ENCODE results near the gene DEPP1. TPM values are rescaled to one million over a fixed set of nuclear protein-coding genes. Genes with fewer than 3 reads are reported as not detected.

DEPP1 gene
- total and polyA plus RNA-seq, 7 experiments from 2014 or later: 0.24 to 4.0 (median 0.54) TPM; not detected in 1

DNA sequence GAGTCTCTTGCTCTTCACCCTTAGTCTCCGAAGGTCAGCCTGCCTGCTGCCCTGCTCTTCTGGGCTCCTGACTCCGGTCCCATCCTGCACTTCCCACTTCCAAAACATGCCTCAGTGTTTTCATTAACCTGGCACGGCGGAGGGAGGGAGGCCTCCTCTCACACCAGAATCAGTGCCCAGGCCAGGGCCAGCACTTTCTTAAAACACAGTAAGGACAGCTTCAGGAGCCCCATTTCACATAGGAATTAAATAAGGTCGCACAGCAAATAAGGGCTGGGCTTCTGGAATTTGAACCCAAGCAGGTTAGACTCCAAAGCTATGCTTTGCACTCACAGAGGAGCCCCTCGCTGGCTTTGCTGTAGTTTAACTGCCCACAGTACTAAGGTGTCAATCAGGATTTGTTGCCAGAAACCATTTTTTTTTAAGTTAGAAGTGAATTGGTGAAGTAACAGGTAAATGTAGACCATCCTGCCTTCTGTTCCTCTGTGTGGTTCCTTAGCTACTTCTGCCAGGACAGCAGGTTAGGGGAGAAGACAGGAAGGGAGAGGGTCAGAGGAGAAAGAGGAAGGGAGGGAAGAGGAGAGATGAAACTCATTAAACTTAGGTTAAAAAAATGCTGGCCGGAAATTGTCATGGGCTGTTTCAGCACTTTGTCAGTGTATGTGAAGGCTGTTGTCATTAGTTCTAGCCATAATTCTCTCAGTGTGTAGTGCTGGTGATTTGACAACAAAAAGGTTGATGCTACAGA, 18.0 kb downstream of the DEPP1 start:
- peak overlapping the region in 2 of 9 donors; percentile 10 to 82 for H3K27ac Mint-ChIP-seq
- H3K27me3 Mint-ChIP-seq: no peaks in the 10 kb centered on the region
- H3K36me3 Mint-ChIP-seq: peaks cover 4 to 14% (median 8%) of the 10 kb centered on the region in 5 donors
- Histone ChIP-seq H3K36me3 (ENCODE audit: control insufficient read depth in 2 of 3, insufficient read depth in 3 of 3, low read length in 3 of 3) (peaks cover 0 to 3% (median 0%) of the 10 kb centered on the region in 3 experiments), H3K4me1 (ENCODE audit: control insufficient read depth in 2 of 2, insufficient read depth in 2 of 2, low read length in 2 of 2) (peaks cover 7 to 13% of the 10 kb centered on the region in 2 donors), H3K4me3 (ENCODE audit: low read length) (peak overlapping the region; percentile 79), H3K27me3 (ENCODE audit: control insufficient read depth in 2 of 2, insufficient read depth in 2 of 2, low read length in 2 of 2) (no peaks in the 10 kb centered on the region), H3K27ac (ENCODE audit: low read depth, low read length) (no peak overlapping the region), H3K9me3 (ENCODE audit: control insufficient read depth in 2 of 3, low read length in 3 of 3) (no peaks in the 10 kb centered on the region)
- H3K4me3 Mint-ChIP-seq: peak overlapping the region; percentile 66 to 93 (median 85)
- ATAC-seq: no peak
- no peak for DNase-seq
- peaks cover 9 to 47% (median 31%) of the 10 kb centered on the region in 7 donors for H3K4me1 Mint-ChIP-seq
- ChIA-PET POLR2A (interaction anchor here (0.6 kb wide), 1 partner anchor 8 kb away, joined by 3 read pairs; no protein-coding TSS in a partner anchor), CTCF (no interaction called here)
- H3K9me3 Mint-ChIP-seq: peaks cover 0 to 2% (median 0%) of the 10 kb centered on the region in 11 donors
- intact Hi-C loops (cut with micrococcal nuclease): no loop called here

DNA sequence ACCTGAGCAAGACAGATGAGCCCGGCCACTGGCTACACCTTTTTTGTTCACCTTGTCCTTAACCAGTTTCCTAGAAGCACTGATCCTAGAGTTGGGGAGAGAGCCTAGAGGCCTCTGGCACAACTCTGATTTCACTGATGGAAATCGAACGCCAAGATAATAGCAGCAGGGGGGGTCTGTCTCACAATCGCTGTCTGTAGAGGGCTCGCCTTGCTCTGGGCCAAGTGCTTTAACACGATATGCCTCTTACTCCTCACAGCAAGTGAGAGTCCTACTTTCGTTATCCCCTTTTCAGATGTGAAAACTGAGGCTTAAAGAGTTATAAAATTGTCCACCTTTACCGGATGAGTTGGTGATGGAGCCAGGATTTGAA, 18.5 kb downstream of the DEPP1 start:
- Histone ChIP-seq H3K27ac (ENCODE audit: low read depth, low read length) (peak overlapping the region; percentile 30), H3K4me1 (ENCODE audit: control insufficient read depth in 2 of 2, insufficient read depth in 2 of 2, low read length in 2 of 2) (peaks cover 7 to 13% of the 10 kb centered on the region in 2 donors)
- CTCF ChIA-PET: no interaction called here

GRCh38 chr10:44959247-44960087, 19.1 kb downstream of the DEPP1 start, which contains the start of gene RASSF4:
Gene RASSF4 (plus strand): TSS chr10:44959802. CDS start chr10:44970203, 10,401 bp downstream.
- peaks cover 7 to 13% of the 10 kb centered on the region in 2 donors for H3K4me1 ChIP-seq (ENCODE audit: control insufficient read depth in 2 of 2, insufficient read depth in 2 of 2, low read length in 2 of 2)
- ChIA-PET CTCF (no interaction called here), POLR2A (interaction anchor here (1.0 to 1.6 kb wide), 5 partner anchors 8 to 81 kb away, joined by 3 to 5 read pairs (median 4); no protein-coding TSS in a partner anchor)
- peaks cover 0 to 5% (median 0%) of the 10 kb centered on the region in 3 experiments for H3K36me3 ChIP-seq (ENCODE audit: control insufficient read depth in 2 of 3, insufficient read depth in 3 of 3, low read length in 3 of 3)
- no peaks in the 10 kb centered on the region for H3K27me3 ChIP-seq (ENCODE audit: control insufficient read depth in 2 of 2, insufficient read depth in 2 of 2, low read length in 2 of 2)
- Mint-ChIP-seq H3K4me1 (peaks cover 16 to 52% (median 37%) of the 10 kb centered on the region in 7 donors), H3K27me3 (no peaks in the 10 kb centered on the region), H3K27ac (peak within 1 kb of the TSS; percentile 65 to 87 (median 80)), H3K4me3 (peak within 1 kb of the TSS; percentile 81 to 93 (median 88)), H3K36me3 (peaks cover 8 to 18% (median 12%) of the 10 kb centered on the region in 5 donors), H3K9me3 (peaks cover 0 to 4% (median 0%) of the 10 kb centered on the region in 11 donors)
- peak within 1 kb of the TSS; percentile 68 for H3K27ac ChIP-seq (ENCODE audit: low read depth, low read length)
- no peaks in the 10 kb centered on the region for H3K9me3 ChIP-seq (ENCODE audit: control insufficient read depth in 2 of 3, low read length in 3 of 3)
- intact Hi-C loops (cut with micrococcal nuclease): loop anchor here (1.0 to 5.0 kb wide), 10 partner anchors 9 to 1310 kb away; partner anchors contain the start of genes ZNF22 (in 2 of the 2) and ZFAND4 (in 1 of the 2)
- DNase-seq: peak; percentile 83 to 95 (median 89)
- peak; percentile 99 for ATAC-seq
- H3K4me3 ChIP-seq (ENCODE audit: low read length): peak within 1 kb of the TSS; percentile 79

More for the DNA sequence above, 18.5 kb downstream of the DEPP1 start:
- Histone ChIP-seq H3K4me3 (ENCODE audit: low read length) (peak overlapping the region; percentile 79), H3K9me3 (ENCODE audit: control insufficient read depth in 2 of 3, low read length in 3 of 3) (no peaks in the 10 kb centered on the region), H3K36me3 (ENCODE audit: control insufficient read depth in 2 of 3, insufficient read depth in 3 of 3, low read length in 3 of 3) (peaks cover 0 to 5% (median 0%) of the 10 kb centered on the region in 3 experiments), H3K27me3 (ENCODE audit: control insufficient read depth in 2 of 2, insufficient read depth in 2 of 2, low read length in 2 of 2) (no peaks in the 10 kb centered on the region)
- Mint-ChIP-seq H3K36me3 (peaks cover 4 to 15% (median 8%) of the 10 kb centered on the region in 5 donors), H3K27me3 (no peaks in the 10 kb centered on the region), H3K27ac (peak overlapping the region in 2 of 9 donors; percentile 10 to 14), H3K9me3 (peaks cover 0 to 2% (median 0%) of the 10 kb centered on the region in 11 donors), H3K4me3 (peak overlapping the region; percentile 66 to 93 (median 85)), H3K4me1 (peaks cover 9 to 47% (median 32%) of the 10 kb centered on the region in 7 donors)
- ATAC-seq (no peak), DNase-seq (no peak)
- intact Hi-C loops (cut with micrococcal nuclease): no loop called here
- POLR2A ChIA-PET: interaction anchor here (1.0 to 1.4 kb wide), 2 partner anchors 10 to 13 kb away, joined by 3 to 4 read pairs; no protein-coding TSS in a partner anchor

DNA sequence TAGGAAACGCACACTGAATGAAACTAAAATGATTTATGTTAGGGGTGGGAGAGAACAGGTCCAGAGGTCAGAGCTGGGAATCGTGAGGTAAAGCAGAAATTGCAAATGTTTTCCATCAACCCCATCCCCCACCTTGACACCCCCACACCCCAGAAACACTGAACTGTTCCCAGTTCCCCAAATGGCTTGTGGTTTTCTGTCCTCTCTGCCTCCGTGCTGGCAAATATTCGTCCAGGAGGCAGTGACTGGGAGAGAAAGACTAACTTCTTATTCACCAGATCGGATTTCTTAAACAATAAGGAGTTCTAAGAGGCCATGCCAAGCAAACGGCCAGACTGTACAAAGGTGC, 19.7 kb downstream of the DEPP1 start:
- peaks cover 0 to 4% (median 0%) of the 10 kb centered on the region in 11 donors for H3K9me3 Mint-ChIP-seq
- CTCF ChIA-PET: no interaction called here
- H3K27me3 Mint-ChIP-seq: no peaks in the 10 kb centered on the region
- intact Hi-C loops (cut with micrococcal nuclease): loop anchor here (1.0 to 5.0 kb wide), 10 partner anchors 9 to 1310 kb away; partner anchors contain the start of genes ZNF22 (in 2 of the 2) and ZFAND4 (in 1 of the 2)
- peaks cover 16 to 54% (median 38%) of the 10 kb centered on the region in 7 donors for H3K4me1 Mint-ChIP-seq
- Histone ChIP-seq H3K4me1 (ENCODE audit: control insufficient read depth in 2 of 2, insufficient read depth in 2 of 2, low read length in 2 of 2) (peaks cover 7 to 13% of the 10 kb centered on the region in 2 donors), H3K9me3 (ENCODE audit: control insufficient read depth in 2 of 3, low read length in 3 of 3) (no peaks in the 10 kb centered on the region), H3K4me3 (ENCODE audit: low read length) (peak overlapping the region; percentile 79), H3K36me3 (ENCODE audit: control insufficient read depth in 2 of 3, insufficient read depth in 3 of 3, low read length in 3 of 3) (peaks cover 0 to 5% (median 0%) of the 10 kb centered on the region in 3 experiments), H3K27me3 (ENCODE audit: control insufficient read depth in 2 of 2, insufficient read depth in 2 of 2, low read length in 2 of 2) (no peaks in the 10 kb centered on the region), H3K27ac (ENCODE audit: low read depth, low read length) (peak overlapping the region; percentile 68)
- peak overlapping the region; percentile 65 to 87 (median 80) for H3K27ac Mint-ChIP-seq
- DNase-seq (no peak), ATAC-seq (no peak)
- H3K36me3 Mint-ChIP-seq: peaks cover 8 to 18% (median 12%) of the 10 kb centered on the region in 5 donors
- H3K4me3 Mint-ChIP-seq: peak overlapping the region; percentile 81 to 93 (median 88)
- POLR2A ChIA-PET: interaction anchor here (1.1 to 1.6 kb wide), 4 partner anchors 9 to 80 kb away, joined by 3 to 5 read pairs (median 4); no protein-coding TSS in a partner anchor

DNA sequence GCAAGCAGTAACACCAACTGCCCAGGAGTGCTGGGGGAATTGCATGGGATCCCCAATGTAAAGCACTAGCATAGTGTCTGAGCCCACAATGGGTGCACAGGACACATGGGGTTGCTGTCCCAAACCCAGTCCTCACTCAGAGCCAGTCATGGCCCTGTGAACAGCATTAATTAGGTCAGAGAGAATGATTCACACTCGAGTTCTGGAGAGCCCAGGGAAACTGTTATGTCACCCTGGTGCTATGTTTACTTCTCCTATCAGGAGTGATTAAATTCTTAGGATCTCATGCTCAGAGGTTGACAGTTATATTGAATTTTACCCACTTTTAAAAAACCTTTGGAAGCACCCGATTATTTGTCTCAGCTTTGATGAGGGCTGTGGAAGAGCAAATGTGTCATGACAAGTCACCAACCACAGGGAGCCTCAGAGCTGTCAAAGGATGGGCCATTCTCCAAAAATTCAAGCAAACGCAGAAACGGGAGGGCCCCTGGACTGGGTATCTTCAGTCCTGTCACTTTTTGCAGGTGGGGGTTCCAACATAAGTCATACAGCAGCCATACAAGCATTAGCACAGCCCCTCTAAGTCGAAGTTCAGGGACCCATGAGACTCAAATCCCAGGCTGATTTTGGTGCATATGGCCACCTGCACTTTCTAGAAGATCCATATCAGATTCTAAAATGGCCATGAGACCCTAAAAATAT, 20.3 kb downstream of the DEPP1 start:
- ATAC-seq (peak; percentile 13), DNase-seq (no peak)
- peaks cover 0 to 4% (median 0%) of the 10 kb centered on the region in 11 donors for H3K9me3 Mint-ChIP-seq
- CTCF ChIA-PET: no interaction called here
- H3K4me1 Mint-ChIP-seq: peaks cover 16 to 54% (median 38%) of the 10 kb centered on the region in 7 donors
- peak overlapping the region; percentile 81 to 93 (median 88) for H3K4me3 Mint-ChIP-seq
- no peak overlapping the region for H3K27ac ChIP-seq (ENCODE audit: low read depth, low read length)
- peaks cover 7 to 13% of the 10 kb centered on the region in 2 donors for H3K4me1 ChIP-seq (ENCODE audit: control insufficient read depth in 2 of 2, insufficient read depth in 2 of 2, low read length in 2 of 2)
- peak overlapping the region; percentile 79 for H3K4me3 ChIP-seq (ENCODE audit: low read length)
- H3K27me3 ChIP-seq (ENCODE audit: control insufficient read depth in 2 of 2, insufficient read depth in 2 of 2, low read length in 2 of 2): no peaks in the 10 kb centered on the region
- no peaks in the 10 kb centered on the region for H3K27me3 Mint-ChIP-seq
- peaks cover 0 to 5% (median 0%) of the 10 kb centered on the region in 3 experiments for H3K36me3 ChIP-seq (ENCODE audit: control insufficient read depth in 2 of 3, insufficient read depth in 3 of 3, low read length in 3 of 3)
- intact Hi-C loops (cut with micrococcal nuclease): loop anchor here (2.0 to 5.0 kb wide), 3 partner anchors 26 to 714 kb away; partner anchors contain the start of genes ZFAND4 (in 1 of the 2) and ZNF22 (in 1 of the 2)
- peaks cover 8 to 18% (median 12%) of the 10 kb centered on the region in 5 donors for H3K36me3 Mint-ChIP-seq
- no peaks in the 10 kb centered on the region for H3K9me3 ChIP-seq (ENCODE audit: control insufficient read depth in 2 of 3, low read length in 3 of 3)
- POLR2A ChIA-PET: interaction anchor here (1.1 to 1.6 kb wide), 4 partner anchors 9 to 79 kb away, joined by 3 to 5 read pairs (median 4); no protein-coding TSS in a partner anchor
- H3K27ac Mint-ChIP-seq: peak overlapping the region; percentile 20 to 87 (median 80)
